GM19351 (cell line): ENCODE data around the gene RNF6.

Experiments
- ATAC-seq: cut with Tn5 transposase; IDR thresholded peaks from one replicate; pipeline ENCODE4 v1.9.1; 2021; ENCODE audit warnings: mild to moderate bottlenecking, moderate library complexity; ENCODE audit not compliant: unreplicated experiment

The RNF6 gene

GRCh38 chr13:26227166-26227971, 5.3 kb upstream of the RNF6 start:
- ATAC-seq = no peak

DNA sequence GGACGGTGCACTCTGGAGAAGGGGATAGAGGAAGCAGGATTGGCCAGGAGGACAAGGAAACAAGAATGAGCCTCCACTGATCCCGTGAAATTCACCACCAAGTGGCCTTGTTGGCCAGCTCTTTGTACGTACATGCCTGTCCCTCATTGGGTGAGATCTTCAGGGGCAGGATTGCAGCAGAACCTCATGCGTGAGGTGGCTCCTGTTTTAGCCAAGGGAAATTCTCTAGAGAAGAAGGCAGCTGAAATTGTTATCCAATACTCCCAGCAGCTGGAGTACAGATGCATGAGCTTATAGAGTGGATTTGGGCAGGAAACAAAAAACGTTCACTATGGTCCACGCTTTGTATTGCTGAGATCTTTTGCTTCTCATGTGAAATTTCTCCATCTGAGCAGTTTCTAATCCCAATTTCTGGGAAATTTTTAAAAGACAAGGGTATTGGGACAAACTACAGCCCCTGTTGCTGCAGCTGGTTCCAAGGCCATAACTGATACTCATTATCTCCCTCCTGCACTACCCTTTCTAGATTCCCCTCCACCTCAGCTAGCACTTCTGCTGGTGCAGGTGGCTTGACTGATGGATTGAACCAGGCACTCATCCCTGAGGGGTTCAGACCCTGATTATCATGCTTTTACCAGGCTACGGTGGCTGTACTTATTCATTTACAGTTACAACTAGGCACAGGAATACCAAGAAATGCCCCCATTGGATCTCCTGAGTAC, 3.9 kb upstream of the RNF6 start:
- no peak for ATAC-seq

DNA sequence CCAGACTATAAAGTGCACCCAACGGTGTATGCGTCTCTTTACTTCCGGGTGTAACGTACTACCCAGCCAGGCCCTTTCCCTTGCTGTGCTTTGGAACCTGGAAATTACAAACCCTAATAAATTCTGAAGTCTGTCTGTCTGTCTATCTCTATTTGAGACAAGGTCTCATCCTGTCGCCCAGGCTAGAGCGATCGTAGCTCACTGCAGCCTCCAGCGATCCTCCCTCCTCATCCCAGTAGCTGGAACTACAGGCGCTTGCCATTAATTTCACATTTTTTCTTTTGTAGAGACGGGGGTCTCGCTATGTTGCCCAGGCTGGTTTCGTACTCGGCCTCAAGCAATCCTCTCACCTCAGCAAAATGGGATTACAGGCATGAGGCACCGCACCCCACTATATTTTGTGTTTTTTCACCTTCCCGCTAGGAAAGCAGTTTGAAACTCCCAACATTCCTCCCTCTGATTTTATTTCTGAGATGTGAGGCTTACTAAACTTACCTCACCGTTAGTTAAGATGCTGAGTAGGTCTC, 469 bp upstream of the RNF6 start:
- peak; percentile 36 for ATAC-seq

GRCh38 chr13:26221399-26221720, 754 bp downstream of the RNF6 start:
- ATAC-seq = peak; percentile 21

DNA sequence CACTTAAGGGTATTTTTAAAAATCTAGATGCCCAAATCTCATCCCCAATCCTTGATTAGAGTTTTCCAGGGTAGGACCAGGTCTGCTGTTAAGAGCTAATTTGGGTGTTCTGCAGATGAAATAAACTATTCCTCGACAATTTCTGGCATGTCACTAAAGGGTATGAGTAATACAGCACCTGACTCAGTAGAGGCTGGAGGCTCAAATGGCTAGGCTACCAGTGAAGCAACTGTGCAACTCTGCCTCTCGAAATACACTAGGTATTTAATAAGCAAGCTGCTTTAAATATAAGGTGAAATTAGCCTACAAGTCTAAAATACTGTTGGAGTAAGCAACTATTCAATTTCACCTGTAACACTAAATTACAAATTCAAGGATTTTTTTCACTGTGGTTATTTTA, 1.5 kb downstream of the RNF6 start:
- no peak for ATAC-seq

GRCh38 chr13:26219726-26220125, 2.4 kb downstream of the RNF6 start:
- ATAC-seq = no peak

- ATAC-seq = no peak
Measured at GRCh38 chr13:26216042-26216441, 6.1 kb downstream of the RNF6 start.

DNA sequence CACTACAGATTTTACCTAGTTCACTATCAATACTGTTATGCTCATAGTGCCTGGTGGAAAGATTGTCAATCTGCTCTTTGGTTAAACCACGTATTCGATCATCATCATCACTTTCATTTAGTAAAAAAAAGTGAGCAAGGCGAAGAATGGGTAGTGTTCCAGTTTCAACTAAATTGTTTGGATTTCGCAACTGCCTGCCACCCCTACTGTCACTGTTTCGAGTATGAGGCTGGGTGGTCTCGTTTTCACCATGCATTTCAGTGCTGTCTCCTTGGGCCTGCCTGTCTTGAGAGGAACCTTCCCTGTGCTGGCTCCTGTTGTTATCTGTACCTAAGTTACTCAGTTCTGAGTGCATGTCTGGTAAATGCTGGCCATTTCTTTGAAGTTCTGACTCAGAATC, 8.1 kb downstream of the RNF6 start:
- no peak for ATAC-seq

DNA sequence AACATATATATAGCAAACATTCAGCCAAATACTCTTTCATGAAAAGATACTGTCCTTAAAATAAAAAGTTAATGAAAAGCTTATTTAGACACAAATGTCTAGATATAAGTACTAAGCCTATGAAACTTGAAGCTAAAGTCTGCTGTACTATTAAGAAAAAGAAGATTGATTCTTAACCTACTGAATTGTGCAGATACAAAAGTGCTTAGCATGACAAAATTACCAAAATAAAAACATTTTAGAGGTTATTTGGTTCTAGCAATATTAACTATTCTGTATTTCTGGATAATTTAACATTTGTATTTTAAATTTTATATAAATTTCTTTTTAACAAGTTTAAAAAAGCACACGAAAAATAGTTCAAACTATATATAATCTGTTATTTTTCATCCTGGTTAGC, 8.8 kb downstream of the RNF6 start:
- ATAC-seq = no peak

- no peak for ATAC-seq
Measured at GRCh38 chr13:26208287-26208686, 13.8 kb downstream of the RNF6 start.

DNA sequence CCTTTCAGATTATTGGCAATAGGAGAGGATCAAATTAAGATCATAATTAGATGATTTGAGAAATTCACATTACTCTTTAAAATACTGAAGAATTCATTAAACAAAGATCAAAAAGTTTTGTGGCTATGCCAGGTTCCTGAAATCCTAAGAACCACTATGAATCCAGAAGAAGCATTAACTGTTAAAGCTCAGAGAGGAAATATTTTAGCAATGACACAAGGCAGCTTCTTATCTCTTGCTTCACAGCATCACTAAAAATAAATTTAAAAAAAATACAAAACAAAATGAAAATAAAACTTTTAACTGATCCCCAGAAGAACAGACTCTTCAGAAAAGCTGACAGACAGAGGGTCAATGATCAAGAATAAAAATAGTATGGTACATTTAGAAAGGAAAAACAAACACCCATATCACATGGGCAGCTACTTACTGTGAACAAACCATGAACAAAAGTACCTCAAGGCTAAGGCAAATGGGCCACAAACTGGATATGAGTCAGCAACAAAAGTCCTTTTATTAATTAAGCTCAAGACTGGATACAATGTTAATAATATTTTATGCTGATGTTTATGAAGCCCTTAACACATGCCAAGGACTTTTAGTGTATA, 19.6 kb downstream of the RNF6 start:
- ATAC-seq = no peak

DNA sequence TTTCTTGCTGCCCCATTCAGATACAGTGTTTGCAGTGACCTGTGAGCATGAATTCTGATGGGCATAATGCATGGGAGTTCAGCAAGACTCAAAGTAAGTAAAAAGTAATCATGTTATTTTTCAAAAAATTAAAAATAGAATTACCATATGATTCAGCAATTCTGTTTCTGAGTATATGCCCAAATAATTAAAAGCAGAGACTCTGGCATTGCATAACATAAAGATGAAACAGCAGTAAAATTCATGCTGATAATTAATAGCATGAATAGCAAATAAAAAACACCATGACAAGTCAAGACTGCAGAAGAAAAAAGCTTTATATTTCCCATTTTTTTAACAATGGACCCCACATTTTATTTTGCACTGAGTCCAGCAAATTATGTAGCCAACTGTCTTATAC, 21.3 kb downstream of the RNF6 start:
- no peak for ATAC-seq

GRCh38 chr13:26198116-26198515, 24.0 kb downstream of the RNF6 start:
- ATAC-seq = no peak

DNA sequence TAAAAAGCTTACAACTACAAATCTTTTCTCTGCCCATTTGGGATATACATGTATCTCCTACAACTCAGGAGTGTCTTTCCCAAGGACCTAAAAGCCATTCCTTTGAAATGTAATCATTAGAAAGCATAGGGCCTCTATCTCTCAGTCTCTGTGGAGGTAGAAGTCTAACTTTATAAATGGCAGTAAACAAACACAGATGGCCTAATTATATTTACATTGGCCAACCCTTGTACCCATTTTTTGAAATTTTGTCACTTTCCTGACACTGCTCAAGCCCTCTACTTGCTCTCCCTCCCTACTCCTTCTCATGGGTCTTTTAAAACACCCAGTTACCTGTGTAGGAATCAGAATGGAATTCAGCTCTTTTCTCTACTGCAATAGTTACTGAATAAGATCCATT, 24.8 kb downstream of the RNF6 start:
- ATAC-seq = no peak

DNA sequence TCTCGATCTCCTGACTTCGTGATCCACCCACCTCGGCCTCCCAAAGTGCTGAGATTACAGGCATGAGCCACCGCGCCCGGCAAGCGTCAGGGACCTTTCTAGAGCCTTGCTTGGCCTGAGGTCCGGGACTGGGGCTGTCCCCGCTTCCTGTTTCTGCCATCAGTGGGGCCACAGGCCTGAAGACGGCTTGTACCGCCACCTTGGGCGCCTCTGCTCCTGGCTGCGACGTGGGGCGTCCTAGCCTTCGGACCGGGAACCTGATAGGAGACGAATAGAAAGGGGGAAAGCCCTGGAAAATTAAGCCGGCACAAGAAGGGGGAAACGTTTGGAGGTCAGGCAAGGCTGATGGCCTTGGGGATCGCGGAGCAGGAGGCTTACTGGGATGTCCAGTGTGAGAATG, 35.1 kb downstream of the RNF6 start:
- ATAC-seq = no peak

GRCh38 chr13:26186118-26186870, 35.8 kb downstream of the RNF6 start:
- ATAC-seq = peak; percentile 69

GRCh38 chr13:26185720-26186117, 36.4 kb downstream of the RNF6 start:
- peak; percentile 6 for ATAC-seq

- peak; percentile 32 for ATAC-seq
Measured at GRCh38 chr13:26184791-26185250, 37.3 kb downstream of the RNF6 start.

DNA sequence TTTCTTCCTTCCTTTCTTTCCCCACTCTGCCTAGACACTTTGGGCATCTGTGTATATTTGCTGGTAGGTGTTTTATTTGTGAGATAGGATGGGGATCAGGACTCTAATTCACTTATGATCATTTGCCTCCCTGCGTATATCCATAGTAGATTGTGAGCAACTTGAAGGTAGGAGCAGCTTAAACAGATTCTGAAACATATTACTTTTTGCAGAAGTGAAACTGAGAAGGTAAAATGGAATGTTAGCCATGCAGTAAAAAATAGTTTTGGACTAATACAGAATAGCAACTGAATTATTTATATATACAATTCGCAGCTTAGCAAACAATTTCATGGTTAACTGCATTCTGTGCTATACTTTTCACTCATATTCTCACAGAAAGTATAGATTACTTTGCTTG, 38.7 kb downstream of the RNF6 start:
- no peak for ATAC-seq

DNA sequence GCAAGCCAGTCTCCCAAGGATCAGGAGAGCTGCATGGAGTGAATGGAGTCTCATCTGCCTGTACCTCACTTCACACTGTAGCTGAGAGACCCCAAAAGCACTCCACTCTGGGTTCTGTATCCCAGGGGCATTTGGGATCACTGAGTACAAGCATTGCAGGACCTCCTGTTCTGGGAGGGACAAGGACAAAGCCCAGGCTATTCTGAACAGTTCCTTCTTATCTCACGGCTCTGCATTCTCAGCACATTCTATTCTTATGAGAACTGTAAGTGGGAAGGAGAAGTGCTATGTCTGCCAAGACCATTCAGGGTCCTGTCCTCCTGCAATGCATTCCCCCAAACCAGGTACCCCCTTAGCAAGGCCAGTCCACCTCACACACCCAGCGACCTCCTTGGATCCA, 42.8 kb downstream of the RNF6 start:
- no peak for ATAC-seq

DNA sequence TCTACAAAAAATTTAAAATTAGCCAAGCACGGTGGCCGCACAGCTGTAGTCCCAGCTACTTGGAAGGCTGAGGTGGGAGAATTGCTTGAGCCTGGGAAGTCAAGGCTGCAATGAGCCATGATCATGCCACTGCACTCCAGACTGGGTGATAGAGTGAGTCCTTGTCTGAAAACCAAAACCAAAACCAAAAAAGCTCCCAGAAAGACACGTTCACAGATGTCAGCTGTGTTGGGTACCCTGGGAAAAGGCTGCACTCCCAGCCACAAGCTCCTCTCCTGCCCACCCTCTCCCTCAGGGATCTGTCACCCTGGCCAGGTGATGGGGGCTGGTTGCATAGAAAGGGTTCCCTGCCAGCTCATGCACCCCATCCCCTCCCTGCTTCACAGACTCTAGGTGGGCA, 53.3 kb downstream of the RNF6 start:
- no peak for ATAC-seq
